GM19035 (cell line): ENCODE measurements around the gene ARL11.
"Not testable (repeated sequence)": the region's sequence is repeated elsewhere in the genome, so short reads cannot be mapped to it uniquely, and the experiment has no call there.

Experiments used
- ATAC-seq: cut with Tn5 transposase; IDR thresholded peaks from one replicate; pipeline ENCODE4 v1.9.1; 2021; ENCODE audit not compliant: unreplicated experiment

The ARL11 gene

DNA sequence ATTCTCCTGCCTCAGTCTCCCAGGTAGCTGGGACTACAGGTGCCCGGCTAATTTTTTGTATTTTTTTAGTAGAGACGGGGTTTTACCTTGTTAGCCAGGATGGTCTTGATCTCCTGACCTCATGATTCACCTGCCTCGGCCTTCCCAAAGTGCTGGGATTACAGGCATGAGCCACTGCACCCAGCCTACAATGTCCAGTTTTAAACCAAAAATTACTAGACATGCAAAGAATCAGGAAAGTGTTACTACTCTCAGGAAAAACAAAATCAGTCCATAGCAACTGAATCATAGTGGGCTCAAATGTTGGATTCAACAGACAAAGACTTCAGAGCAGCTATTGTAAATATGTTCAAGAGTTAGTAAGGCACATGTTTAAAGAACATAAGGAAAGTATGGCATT, 16.3 kb upstream of the ARL11 start:
- ATAC-seq: not testable (repeated sequence)

DNA sequence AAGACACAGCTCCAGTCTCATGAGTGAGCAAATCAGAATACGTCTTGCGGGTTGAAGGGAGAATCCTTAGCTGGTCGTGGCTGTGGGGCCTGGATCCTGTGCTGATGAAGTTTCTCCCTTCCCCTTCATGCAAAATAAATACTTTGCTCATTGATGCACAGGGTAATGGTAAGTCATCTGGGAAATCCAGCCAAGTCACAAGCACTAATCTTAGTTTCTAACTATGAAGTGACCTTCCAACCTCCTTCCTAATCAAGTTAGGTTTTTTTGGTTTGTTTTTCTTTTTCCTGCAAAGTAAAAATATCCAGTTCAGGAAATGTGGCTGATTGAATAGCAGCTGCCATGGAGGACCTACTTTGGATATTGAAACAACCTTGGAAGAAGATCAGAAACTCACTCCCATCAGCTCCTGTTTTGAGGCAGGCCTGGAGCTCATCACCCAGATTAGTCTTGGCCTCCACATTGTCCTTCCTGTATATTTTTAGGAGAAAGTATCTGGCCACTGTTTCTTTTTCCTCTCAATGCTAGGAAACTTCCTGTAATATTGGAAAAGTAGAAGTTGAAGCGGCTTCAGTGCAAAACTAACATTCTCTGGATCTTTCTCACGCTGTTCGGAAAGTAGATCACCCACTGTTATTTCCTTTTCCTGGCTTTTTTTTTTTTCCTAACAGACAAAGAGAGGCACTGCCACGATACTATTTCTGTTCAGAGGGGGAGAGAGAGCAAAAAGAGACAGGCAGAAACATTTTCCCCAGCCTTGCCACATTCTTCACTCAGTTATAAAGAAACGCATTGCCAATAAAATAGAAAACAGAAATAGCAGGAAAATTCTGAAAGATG, 12.3 kb upstream of the ARL11 start:
- ATAC-seq: no peak

DNA sequence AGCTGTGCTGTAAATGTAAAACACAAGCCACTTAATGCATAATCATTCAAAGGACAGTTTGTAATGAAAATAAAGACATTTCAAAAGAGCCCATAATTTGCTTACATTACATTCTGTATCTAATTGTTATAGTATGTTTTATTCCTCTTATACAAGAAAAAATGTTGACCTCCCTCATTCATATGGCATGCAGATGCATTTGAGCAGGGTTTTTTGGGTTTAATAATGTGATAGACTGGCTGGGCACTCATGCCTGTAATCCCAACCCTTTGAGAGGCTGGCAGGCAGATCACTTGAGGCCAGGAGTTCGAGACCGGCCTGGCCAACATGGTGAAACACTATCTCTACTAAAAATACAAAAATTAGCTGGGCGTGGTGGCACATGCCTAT, 11.6 kb upstream of the ARL11 start:
- ATAC-seq: no peak

DNA sequence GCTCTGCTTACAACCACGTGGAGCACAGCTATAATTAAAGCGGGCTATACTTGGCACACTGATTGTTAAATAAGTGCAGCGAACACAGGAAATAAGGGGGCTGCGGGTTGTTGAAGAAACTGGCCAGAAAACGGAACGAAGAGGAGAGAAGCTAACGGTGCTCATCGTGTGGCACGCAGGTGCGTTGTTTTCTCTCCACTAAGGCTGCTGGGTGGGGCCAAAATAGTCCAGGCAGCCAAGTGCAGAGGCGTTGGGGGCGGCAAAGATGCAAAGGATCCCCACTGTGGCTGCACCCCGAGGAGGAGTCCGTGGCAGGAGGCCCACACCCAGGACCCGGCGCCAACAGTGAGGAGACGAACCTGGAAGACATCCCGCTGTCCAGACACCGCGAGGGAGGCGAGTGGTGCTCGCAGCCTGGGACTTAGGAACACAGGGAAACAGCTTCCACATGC, 8.1 kb upstream of the ARL11 start:
- no peak for ATAC-seq

DNA sequence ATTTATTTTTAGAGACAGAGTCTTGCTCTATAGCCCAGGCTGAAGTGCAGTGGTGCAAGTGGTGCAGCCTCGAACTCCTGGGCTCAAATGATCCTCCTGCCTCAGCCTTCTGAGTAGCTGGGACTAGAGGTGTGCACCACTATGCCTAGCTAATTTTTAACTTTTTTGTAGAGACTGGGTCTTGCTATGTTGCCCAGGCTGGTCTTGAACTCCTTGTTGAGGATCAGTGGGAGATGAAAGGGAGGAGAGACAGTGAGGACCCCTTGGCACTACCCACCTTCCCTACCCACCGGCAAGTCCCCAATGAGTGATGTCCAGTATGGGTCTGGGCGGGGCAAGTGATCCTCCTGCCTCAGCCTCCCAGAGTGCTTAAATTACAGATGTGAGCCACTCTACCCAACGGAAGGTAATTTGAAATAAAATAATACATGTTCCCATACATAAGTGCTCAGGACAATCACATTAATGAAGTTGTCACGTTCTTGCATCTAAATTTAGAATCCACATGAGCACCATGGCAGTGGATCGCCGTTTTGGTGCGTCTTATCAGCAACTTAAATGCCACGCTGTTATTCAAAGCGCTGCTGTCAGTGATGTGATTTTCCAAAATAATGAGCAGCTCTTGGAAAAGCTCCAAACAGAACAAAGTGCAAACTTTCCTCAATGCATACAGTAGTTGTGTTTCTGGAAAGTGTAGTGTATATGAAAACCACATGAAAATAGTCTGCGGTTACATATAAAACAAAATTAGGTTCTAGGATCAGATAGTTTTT, 5.9 kb upstream of the ARL11 start:
- ATAC-seq: no peak

DNA sequence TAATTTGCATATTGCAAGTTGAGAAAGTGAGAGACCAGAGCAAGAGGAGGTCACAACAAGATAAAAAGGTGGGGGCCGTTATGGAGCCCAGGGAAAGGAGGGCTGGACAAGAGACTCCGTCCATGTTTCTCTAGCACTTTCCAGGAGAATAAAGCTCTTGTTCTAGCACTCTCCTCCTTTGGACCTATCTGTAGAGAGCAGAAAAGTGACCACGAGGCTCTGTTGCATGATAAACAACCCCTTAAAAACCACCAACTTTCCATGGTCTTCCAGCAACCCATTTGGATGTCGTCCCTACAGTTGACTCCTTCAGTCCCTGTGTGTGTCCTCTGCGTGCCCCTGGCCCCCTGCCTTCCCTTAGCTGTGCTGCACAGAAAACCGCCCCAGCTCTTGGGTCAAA, 4.1 kb upstream of the ARL11 start:
- no peak for ATAC-seq

DNA sequence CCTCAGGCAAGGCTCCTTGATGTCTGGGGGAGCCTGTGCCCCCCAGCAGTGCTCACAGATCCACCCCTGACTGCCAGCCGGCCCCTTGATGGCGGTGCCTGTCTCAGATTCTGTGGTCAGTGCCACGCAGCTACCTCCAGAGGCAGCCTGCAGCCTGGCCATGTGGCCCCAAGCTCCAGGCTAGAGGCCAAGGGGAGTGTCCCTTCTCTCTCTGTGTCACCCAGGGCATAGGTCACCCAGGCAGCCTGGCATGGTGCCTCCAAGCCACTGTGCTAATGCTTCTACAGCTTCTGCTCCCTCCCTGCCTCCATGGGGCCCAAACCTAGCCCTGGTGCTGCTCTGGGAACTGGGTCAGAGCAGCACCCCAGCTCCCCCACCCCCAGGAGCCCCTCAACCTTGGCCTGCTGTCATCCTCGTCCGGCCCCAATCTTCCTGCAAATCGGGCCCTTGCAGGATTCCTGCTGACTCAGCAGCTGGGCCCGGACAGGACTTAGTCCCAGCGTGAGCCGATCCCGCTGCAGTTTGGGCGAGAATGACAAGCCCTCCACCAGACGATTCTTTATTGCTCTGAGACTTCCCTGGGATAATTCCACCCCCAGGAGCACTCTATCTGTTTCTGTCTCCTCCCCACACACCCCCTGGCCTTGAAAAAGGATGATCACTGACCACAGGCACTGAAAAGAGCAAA, 2.8 kb upstream of the ARL11 start:
- ATAC-seq: no peak

DNA sequence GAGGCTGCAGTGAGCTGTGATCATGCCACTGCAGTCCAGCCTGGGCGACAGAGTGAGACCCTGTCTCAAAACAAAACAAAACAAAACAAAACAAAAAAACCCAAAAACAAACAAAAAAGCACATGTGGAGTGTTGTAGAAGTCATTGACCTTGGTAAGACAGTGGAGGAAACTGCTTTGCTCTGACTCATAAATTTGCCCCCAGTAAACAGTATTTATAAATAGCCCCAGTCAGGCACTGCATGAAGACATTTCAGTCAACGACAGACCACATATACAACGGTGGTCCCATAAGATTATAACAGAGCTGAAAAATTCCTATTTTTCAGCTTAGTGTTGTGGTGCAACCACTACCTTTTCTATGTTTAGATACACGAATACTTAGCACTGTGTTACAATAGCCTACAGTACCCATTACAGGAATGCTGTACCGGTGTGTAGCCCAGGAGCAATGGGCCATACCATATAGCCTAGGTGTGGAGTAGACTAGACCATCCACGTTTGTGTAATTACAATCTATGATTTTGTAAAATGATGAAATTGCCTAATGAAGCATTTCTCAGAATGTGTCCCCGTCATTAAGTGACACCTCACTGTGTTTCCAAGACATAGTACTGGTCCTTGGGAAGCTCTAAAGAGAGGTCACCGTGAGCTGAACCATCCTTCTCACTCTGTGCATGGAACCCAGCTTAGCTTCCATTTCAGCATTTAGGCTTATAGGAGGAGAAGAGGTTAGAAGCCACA, 1.1 kb downstream of the ARL11 start:
- ATAC-seq: no peak

DNA sequence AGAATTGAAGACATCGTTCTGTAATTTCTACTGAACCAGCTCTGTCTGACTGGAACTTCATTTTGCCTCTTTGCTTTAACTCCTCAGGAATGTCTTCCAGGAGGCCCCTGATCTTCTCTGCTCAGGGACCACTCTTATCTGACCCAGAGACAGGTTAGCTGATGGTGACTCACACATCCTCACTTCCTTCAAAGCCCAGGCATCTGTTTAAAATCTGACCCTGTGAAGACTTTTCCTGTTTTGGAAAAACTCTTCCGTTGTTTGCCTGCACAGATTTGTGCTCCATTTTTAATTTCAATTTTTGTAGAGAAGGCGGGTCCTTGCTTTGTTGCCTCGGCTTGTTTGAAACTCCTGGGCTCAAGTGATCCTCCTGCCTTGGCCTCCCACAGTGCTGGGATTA, 1.6 kb downstream of the ARL11 start:
- no peak for ATAC-seq

DNA sequence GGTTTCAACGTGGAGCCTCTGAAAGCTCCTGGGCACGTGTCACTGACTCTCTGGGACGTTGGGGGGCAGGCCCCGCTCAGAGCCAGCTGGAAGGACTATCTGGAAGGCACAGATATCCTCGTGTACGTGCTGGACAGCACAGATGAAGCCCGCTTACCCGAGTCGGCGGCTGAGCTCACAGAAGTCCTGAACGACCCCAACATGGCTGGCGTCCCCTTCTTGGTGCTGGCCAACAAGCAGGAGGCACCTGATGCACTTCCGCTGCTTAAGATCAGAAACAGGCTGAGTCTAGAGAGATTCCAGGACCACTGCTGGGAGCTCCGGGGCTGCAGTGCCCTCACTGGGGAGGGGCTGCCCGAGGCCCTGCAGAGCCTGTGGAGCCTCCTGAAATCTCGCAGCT, 2.3 kb downstream of the ARL11 start:
- ATAC-seq: no peak

DNA sequence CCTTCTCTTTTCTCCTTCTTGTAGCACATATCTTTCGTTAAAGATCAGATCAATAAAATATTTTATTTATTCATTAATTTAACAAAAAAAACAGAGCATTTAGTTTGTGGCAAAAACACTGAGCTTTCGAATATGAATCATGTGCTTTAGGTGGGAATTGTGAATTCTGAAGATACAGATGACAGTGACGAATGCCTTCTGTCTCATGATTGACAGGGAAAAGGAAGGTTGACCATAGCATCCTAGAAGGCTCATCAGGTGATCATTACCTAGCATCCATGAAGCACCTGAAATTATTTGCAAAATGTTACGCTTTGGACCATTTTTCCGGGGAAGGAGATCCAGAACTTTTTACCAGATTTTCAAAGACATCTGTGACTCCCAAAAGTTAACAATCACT, 3.8 kb downstream of the ARL11 start:
- no peak for ATAC-seq

DNA sequence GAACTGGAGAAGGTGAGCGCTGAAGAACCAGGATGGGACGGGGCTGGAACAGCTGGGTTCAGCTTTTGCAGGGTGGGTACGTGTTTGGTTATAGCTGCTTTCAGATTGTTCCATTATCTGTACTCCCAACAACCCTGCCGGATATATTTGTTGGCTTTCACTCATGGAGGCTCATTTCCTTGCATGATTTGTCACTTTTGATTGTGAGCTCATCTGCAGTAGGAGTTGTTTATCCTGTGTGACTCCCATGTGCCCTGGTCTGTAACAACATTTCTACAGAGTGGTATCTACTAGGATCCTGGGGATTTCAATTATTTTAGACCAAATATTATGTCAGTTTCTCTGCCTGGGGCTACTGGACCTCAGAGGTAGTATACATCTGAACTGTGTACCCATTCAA, 5.4 kb downstream of the ARL11 start:
- no peak for ATAC-seq

DNA sequence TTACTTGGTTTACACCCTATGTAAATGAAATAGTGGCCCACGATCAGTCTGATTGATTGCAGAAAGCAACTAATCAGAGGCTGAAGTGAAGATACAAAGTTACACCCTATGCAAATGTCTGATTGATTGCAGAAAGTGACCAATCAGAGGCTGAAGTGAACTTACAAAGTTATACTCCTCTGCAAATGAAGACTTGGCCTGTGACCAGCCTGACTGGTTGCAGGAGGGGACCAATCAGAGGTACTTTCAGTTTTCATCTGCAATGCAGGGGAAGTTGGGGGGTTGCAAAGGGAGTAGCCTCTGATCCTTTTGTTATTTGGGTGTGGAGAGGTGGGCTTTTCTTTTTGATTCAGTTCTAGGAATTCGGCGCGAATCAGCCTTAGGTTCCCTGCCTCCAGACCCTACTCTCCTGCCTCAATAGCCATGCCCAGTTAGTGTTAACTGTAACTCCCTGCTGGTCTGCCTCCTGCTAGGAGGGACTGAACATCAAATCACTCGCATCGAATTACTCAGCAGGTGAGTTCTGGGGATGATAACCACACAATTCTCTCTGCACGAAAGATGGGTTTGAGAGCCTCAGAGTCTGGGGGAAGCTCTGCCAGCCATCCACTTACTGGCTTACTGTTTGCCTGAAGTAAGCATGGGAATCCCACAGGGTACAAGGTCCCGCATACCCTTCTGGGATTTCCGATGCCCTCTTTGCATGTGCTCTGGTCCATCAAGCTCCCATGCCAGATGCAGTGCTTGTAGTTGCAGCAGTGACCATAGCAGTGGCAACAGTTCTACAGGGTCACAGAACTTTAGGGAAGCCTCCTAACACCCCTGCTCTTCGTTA, 7.5 kb downstream of the ARL11 start:
- ATAC-seq: no peak

DNA sequence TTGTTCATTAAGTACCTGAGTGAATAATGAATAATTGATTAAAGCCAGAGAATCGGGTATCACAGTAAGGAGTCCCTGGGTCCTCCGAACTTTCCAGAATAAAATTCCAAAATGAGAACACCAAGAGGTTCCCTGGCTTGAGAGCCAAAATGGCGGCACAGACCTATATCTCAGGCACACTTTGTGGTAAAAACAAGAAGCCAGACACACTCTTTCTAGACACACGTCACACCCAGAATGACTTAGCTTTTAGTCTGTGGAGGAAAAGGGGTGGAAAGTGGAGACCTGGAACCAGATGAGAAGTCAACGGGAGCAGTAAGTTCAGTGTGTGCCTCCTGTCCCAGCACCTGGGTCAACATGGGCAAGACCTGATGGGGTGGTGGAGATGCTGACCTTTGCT, 8.4 kb downstream of the ARL11 start:
- no peak for ATAC-seq

DNA sequence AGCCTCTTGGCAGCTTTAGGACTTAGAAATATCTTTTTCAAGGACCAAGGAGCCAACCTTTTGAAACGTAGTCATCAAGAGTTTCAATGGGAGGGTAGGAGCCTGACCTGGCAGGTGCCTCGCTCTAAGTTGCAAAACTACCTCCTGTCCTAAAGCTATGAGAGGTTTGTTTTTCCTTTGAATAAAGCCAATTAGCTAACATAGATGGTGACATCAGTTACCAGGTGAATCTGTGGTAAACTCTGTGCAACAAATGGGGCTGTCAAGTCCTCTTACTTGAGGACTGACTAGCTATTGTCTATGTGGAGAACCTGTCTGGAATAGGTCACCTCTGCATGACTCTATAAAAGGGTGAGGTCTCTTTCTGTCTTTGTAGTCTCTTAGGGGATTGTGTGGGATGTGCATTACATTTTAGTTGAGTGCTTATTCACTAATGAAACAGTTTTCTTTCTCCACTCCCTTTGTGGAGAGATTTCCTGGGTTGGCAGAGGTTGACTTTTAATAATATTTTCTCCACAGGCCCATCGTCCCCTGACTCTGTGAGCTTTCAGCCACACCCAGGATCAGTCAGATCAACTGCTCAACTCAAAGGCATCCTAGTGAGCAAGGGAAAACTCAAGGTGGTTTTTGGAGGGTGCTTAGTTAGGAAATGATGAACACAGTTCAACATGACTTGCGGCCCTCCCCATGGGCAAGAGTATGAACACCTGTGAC, 9.9 kb downstream of the ARL11 start:
- no peak for ATAC-seq

DNA sequence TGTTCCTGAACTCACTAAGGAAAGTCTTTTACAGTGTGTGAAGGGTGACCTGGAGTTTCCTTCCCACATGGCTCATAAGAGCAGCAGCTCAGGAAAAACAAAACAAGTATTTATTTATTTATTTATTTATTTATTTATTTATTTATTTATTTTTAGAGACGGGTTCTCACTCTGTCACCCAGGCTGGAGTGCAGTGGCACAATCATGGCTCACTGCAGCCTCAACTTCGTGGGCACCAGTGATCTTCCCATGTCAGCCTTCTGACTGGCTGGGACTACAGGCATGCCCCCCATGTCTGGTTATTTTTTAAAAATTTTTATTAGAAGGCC, 10.4 kb downstream of the ARL11 start:
- ATAC-seq: no peak

DNA sequence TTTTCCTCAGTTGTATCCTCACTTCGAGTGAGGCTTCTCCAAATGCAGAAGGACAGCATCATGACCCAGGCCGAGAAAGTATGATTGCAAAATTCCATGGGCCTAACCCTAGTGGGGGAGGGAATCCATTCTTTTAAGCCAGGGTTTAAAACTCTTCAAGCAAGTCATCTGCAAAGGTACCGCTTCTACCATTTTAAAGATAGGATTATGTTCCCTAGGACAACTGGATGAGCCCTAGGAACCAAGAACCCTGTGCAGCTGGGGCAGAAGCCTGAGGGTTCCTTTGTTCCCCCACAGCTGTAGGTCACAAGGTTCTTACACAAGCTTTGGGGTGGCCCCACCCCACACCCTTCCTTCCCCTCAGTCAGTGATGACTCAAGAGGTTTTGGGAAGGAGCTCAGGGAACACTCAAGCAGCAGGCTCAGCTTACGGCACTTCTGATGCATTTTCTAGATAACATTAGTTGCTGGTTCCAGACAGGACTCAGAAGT, 13.5 kb downstream of the ARL11 start:
- no peak for ATAC-seq

DNA sequence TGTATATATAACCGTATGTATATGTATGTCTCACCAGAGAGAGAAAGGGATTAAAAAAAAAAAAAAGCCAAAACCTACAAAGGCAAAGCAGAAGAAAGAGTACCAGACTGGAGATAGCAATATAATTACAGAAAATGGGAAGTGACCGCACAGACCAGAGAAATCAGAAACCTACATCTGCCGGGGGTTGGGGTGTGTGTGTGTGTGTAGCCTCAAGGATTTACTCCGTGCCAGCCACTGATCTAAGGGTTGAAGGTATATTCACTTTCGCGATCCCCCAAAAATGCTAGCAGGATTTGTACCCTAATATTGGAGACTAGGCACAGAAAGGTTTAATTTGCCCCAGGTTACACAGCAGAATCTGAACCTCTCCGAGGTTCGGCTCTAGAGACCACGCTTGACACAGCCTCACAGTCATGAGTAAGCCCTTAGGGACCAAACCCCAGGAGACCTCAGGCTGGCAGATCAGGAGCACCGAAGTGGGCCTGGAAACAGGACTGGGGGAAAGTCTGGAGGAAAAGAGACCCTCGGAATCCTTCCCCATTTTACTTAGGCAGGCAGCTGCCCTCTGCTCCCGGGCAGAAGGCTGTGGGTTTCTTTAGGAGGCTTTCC, 14.8 kb downstream of the ARL11 start:
- no peak for ATAC-seq

DNA sequence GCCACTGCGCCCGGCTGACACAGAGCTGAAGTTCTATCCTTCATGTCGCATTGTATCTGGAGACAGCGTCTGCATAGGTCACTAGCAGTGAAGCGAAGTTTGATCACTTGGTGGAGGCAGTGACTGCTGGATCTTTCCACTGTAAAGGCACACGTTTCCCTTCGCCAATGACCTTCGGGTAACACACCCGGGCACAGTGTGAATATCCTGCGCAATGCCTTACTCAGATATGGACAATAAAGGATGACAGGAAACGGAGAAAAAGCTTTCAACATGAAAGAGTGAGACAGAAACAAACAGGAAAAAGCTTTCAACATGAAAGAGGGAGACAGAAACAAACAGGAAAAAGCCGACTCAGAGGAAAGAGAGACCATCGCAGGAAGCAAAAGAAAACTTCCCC, 17.1 kb downstream of the ARL11 start:
- no peak for ATAC-seq
